PC-3 (cell line): ENCODE results near the gene ADAM12. TPM values are rescaled to one million over a fixed set of nuclear protein-coding genes. Genes with fewer than 3 reads are reported as not detected.

Source experiments
- ATAC-seq: fragments of 200-7000 bp; cut with Tn5 transposase; 2 replicates; pipeline ENCODE4 v1.9.1; 2020; ENCODE audit warnings: mild to moderate bottlenecking, moderate library complexity
- BruUV-seq: library from RNA; stranded (reverse); fragments of 400-500 nt; replicated peaks from 2 replicates; lab custom pipeline; 2021; lab: Mats Ljungman, UMichigan
- CTCF ChIA-PET: fragments of 300-600 bp; sonication (Branson Sonifier 250); formaldehyde crosslinking; loops from one replicate; lab custom pipeline; 2022; ENCODE audit warnings: antibody characterized with exemption; lab: Charles Lee
- POLR2A ChIA-PET: fragments of 300-600 bp; sonication (Branson Sonifier 250); formaldehyde crosslinking; loops from one replicate; lab custom pipeline; 2022; ENCODE audit warnings: antibody characterized with exemption; ENCODE audit not compliant: unreplicated experiment; lab: Charles Lee
- DNase-seq: peaks from one replicate; pipeline ENCODE4 v3.0.0-alpha.2; 2015
- H2AFZ ChIP-seq: fragments of 300-600 bp; sonication (generic); 2 replicates; pipeline ENCODE4 v1.6.0; 2016; ENCODE audit warnings: antibody characterized with exemption, low read length
- H3F3A ChIP-seq: fragments of 300-600 bp; sonication (generic); one replicate; pipeline ENCODE4 v1.6.0; 2017; ENCODE audit warnings: antibody characterized with exemption, low read length, control low read depth, mild to moderate bottlenecking; ENCODE audit not compliant: unreplicated experiment
- H3K27ac ChIP-seq: fragments of 300-600 bp; sonication (generic); 2 replicates; pipeline ENCODE4 v1.5.1; 2016; ENCODE audit warnings: mild to moderate bottlenecking, low read length
- H3K27me3 ChIP-seq: fragments of 300-600 bp; sonication (generic); 2 replicates; pipeline ENCODE4 v1.6.1; 2016; ENCODE audit warnings: low read length, mixed read lengths
- H3K36me3 ChIP-seq: fragments of 300-600 bp; sonication (generic); 2 replicates; pipeline ENCODE4 v1.6.1; 2016; ENCODE audit warnings: low read depth, mixed run types, low read length, mixed read lengths
- H3K4me1 ChIP-seq: fragments of 300-600 bp; sonication (generic); 2 replicates; pipeline ENCODE4 v1.5.1; 2016; ENCODE audit warnings: low read length; ENCODE audit not compliant: insufficient read depth
- H3K4me2 ChIP-seq: fragments of 300-600 bp; sonication (generic); 2 replicates; pipeline ENCODE4 v1.6.0; 2016; ENCODE audit warnings: low read length
- H3K4me3 ChIP-seq: fragments of 300-600 bp; sonication (generic); 2 replicates; pipeline ENCODE4 v1.5.1; 2016; ENCODE audit warnings: mild to moderate bottlenecking, low read length, mixed read lengths
- H3K79me2 ChIP-seq: fragments of 300-600 bp; sonication (generic); 2 replicates; pipeline ENCODE4 v1.6.1; 2017; ENCODE audit warnings: low read length, mixed read lengths
- H3K9ac ChIP-seq: fragments of 300-600 bp; sonication (generic); 2 replicates; pipeline ENCODE4 v1.6.0; 2016; ENCODE audit warnings: mild to moderate bottlenecking, low read length
- H3K9me2 ChIP-seq: fragments of 300-600 bp; sonication (generic); replicated peaks from 2 replicates; pipeline ENCODE4 v1.6.1; 2016; ENCODE audit warnings: mixed run types, low read length, mixed read lengths
- H3K9me3 ChIP-seq: fragments of 300-600 bp; sonication (generic); 2 replicates; pipeline ENCODE4 v1.6.1; 2016; ENCODE audit warnings: low read length, mixed read lengths
- H4K20me1 ChIP-seq: fragments of 300-600 bp; sonication (generic); 2 replicates; pipeline ENCODE4 v1.6.1; 2016; ENCODE audit warnings: low read length, mixed read lengths
- CTCF ChIP-seq: fragments of 300-600 bp; sonication (generic); conservative IDR thresholded peaks from 2 replicates; pipeline ENCODE4 v1.5.1; 2017; ENCODE audit warnings: antibody characterized with exemption, low read depth, mild to moderate bottlenecking, low read length
- EZH2 ChIP-seq: fragments of 300-600 bp; sonication (generic); IDR thresholded peaks from one replicate; pipeline ENCODE4 v1.6.1; 2017; ENCODE audit warnings: antibody characterized with exemption, mild to moderate bottlenecking, low read length; ENCODE audit not compliant: unreplicated experiment
- EZH2phosphoT487 ChIP-seq: fragments of 300-600 bp; sonication (generic); IDR thresholded peaks from 2 replicates; pipeline ENCODE4 v1.6.1; 2018; ENCODE audit warnings: mild to moderate bottlenecking, antibody characterized with exemption, low read length, borderline replicate concordance
- intact Hi-C: fragments of 100-400 bp; cut with micrococcal nuclease; formaldehyde crosslinking; loops from 2 replicates; pipeline ENCODE4 v1.9.0; 2023
- total RNA-seq: library from RNA; depleted of rRNA; stranded (reverse); fragments of >200 nt; gene quantifications from 2 replicates; pipeline ENCODE4 v1.2.3, GENCODE V29; 2014

Gene ADAM12
- total RNA-seq, 1 experiment from 2014 or later, result 3.4 TPM

GRCh38 chr10:126062131-126063032 is 325.9 kb downstream of the ADAM12 start:
- DNase-seq (peak; percentile 95), ATAC-seq (peak; percentile 66)
- no TSS peak for BruUV-seq
- peak overlapping the region; percentile 98 for H3K27ac ChIP-seq
- ChIA-PET POLR2A (no interaction called here), CTCF (no interaction called here)
- peaks cover 9% of the 10 kb centered on the region for H3F3A ChIP-seq
- H2AFZ ChIP-seq, result no peak overlapping the region
- TF ChIP-seq EZH2 (no peak), CTCF (no peak), EZH2phosphoT487 (no peak)
- peaks cover 81% of the 10 kb centered on the region for H3K4me1 ChIP-seq
- H3K36me3 ChIP-seq, result no peaks in the 10 kb centered on the region; the same call in 1 of the 2 replicates
- H3K27me3 ChIP-seq, result no peaks in the 10 kb centered on the region
- H3K79me2 ChIP-seq, result no peaks in the 10 kb centered on the region
- no peaks in the 10 kb centered on the region for H3K9me2 ChIP-seq
- no peaks in the 10 kb centered on the region for H4K20me1 ChIP-seq
- peak overlapping the region; percentile 75 for H3K4me2 ChIP-seq
- intact Hi-C loops, result loop anchor here (2.0 to 10.0 kb wide), 3 partner anchors 28 to 322 kb away; partner anchors contain the start of gene ADAM12
- H3K9me3 ChIP-seq, result no peaks in the 10 kb centered on the region
- peak overlapping the region; percentile 5; the same call in 1 of the 2 replicates for H3K4me3 ChIP-seq
- H3K9ac ChIP-seq, result peak overlapping the region; percentile 93

- CTCF ChIA-PET, result no interaction called here
Observed at GRCh38 chr10:126061526-126061925, 326.8 kb downstream of the ADAM12 start.

More at GRCh38 chr10:126061526-126061925, 326.8 kb downstream of the ADAM12 start:
- Histone ChIP-seq H3K36me3 (no peaks in the 10 kb centered on the region; the same call in 1 of the 2 replicates), H3K4me1 (peaks cover 72% of the 10 kb centered on the region), H3F3A (peaks cover 9% of the 10 kb centered on the region), H4K20me1 (no peaks in the 10 kb centered on the region), H3K9me3 (no peaks in the 10 kb centered on the region), H3K9me2 (no peaks in the 10 kb centered on the region), H3K4me2 (peak overlapping the region; percentile 75), H3K79me2 (no peaks in the 10 kb centered on the region), H3K9ac (peak overlapping the region; percentile 86), H3K4me3 (no peak overlapping the region), H3K27ac (peak overlapping the region; percentile 98), H3K27me3 (no peaks in the 10 kb centered on the region), H2AFZ (no peak overlapping the region)
- intact Hi-C loops, result loop anchor here (10.0 kb wide), 1 partner anchor 323 kb away; the partner anchor contains the start of gene ADAM12
- POLR2A ChIA-PET, result no interaction called here
- BruUV-seq, result no TSS peak
- DNase-seq, result no peak
- ATAC-seq, result no peak
- no peak for TF ChIP-seq CTCF
- no peak for TF ChIP-seq EZH2
- no peak for TF ChIP-seq EZH2phosphoT487
